Activated CD4-positive, alpha-beta T cell treated with anti-CD3 and anti-CD28 coated beads, Interleukin-2, amount 10 ng/mL, durations not matched to agents 24 days and 14 days (primary cell): ENCODE measurements around the gene SPON1. TPM values are rescaled to one million over a fixed set of nuclear protein-coding genes. Genes with fewer than 3 reads are reported as not detected.
A peak's percentile ranks its signal among the peaks of the same experiment; 100 is the strongest.
"Not testable (repeated sequence)": the region's sequence is repeated elsewhere in the genome, so short reads cannot be mapped to it uniquely, and the experiment has no call there.

ENCODE experiments used
- DNase-seq: peaks from one replicate; pipeline ENCODE4 v3.0.0; 2022
- H3K27ac Mint-ChIP-seq: one replicate; pipeline ENCODE4 v1.8.0; 2022; ENCODE audit warnings: mild to moderate bottlenecking, mixed read lengths
- H3K27me3 Mint-ChIP-seq: one replicate; pipeline ENCODE4 v1.8.0; 2022; ENCODE audit warnings: mixed read lengths
- H3K36me3 Mint-ChIP-seq: one replicate; pipeline ENCODE4 v1.8.0; 2022; ENCODE audit warnings: low read depth, mild to moderate bottlenecking, mixed read lengths
- H3K4me1 Mint-ChIP-seq: one replicate; pipeline ENCODE4 v1.8.0; 2021; ENCODE audit warnings: mixed read lengths
- H3K4me3 Mint-ChIP-seq: one replicate; pipeline ENCODE4 v1.8.0; 2022; ENCODE audit warnings: mild to moderate bottlenecking, moderate library complexity, mixed read lengths
- H3K9me3 Mint-ChIP-seq: one replicate; pipeline ENCODE4 v1.8.0; 2021; ENCODE audit warnings: mixed read lengths
- intact Hi-C: fragments of 100-400 bp; cut with micrococcal nuclease; formaldehyde crosslinking; loops from one replicate; pipeline ENCODE4 v1.15.1; 2023
- total RNA-seq: library from RNA; stranded (reverse); gene quantifications from 2 replicates; pipeline ENCODE4 v1.2.3, GENCODE V29; 2022

The SPON1 gene
- total RNA-seq, 1 donor from 2014 or later = 0.42 TPM

GRCh38 chr11:13972944-13973343, 10.4 kb downstream of the SPON1 start:
- Mint-ChIP-seq H3K27me3 (peaks cover 12% of the 10 kb centered on the region), H3K4me1 (peaks cover 21% of the 10 kb centered on the region), H3K4me3 (no peak overlapping the region), H3K9me3 (no peaks in the 10 kb centered on the region), H3K27ac (peak overlapping the region; percentile 60), H3K36me3 (no peaks in the 10 kb centered on the region)
- DNase-seq = no peak
- intact Hi-C loops = no loop called here

GRCh38 chr11:13974631-13975030, 12.1 kb downstream of the SPON1 start:
- no peak for DNase-seq
- no peak overlapping the region for H3K4me3 Mint-ChIP-seq
- no peaks in the 10 kb centered on the region for H3K9me3 Mint-ChIP-seq
- peaks cover 11% of the 10 kb centered on the region for H3K27me3 Mint-ChIP-seq
- intact Hi-C loops = no loop called here
- no peaks in the 10 kb centered on the region for H3K36me3 Mint-ChIP-seq
- H3K4me1 Mint-ChIP-seq = peaks cover 15% of the 10 kb centered on the region
- no peak overlapping the region for H3K27ac Mint-ChIP-seq

- Mint-ChIP-seq H3K36me3 (no peaks in the 10 kb centered on the region), H3K27me3 (peaks cover 8% of the 10 kb centered on the region), H3K9me3 (peaks cover 5% of the 10 kb centered on the region), H3K27ac (no peak overlapping the region), H3K4me3 (no peak overlapping the region), H3K4me1 (no peaks in the 10 kb centered on the region)
- DNase-seq = no peak
- intact Hi-C loops = no loop called here
Measured at GRCh38 chr11:13983081-13983751, 20.7 kb downstream of the SPON1 start.

- intact Hi-C loops = no loop called here
- Mint-ChIP-seq H3K27ac (no peak overlapping the region), H3K9me3 (peaks cover 5% of the 10 kb centered on the region), H3K27me3 (peaks cover 16% of the 10 kb centered on the region), H3K4me1 (no peaks in the 10 kb centered on the region), H3K36me3 (no peaks in the 10 kb centered on the region), H3K4me3 (no peak overlapping the region)
- no peak for DNase-seq
Measured at GRCh38 chr11:13984616-13985450, 22.3 kb downstream of the SPON1 start.

GRCh38 chr11:13986695-13987094, 24.2 kb downstream of the SPON1 start:
- H3K4me1 Mint-ChIP-seq, H3K27ac Mint-ChIP-seq, H3K36me3 Mint-ChIP-seq, H3K4me3 Mint-ChIP-seq, intact Hi-C loops, H3K9me3 Mint-ChIP-seq, DNase-seq: not testable (repeated sequence)
- H3K27me3 Mint-ChIP-seq = peaks cover 23% of the 10 kb centered on the region

- DNase-seq, H3K36me3 Mint-ChIP-seq, intact Hi-C loops, H3K27ac Mint-ChIP-seq, H3K4me3 Mint-ChIP-seq, H3K9me3 Mint-ChIP-seq, H3K4me1 Mint-ChIP-seq: not testable (repeated sequence)
- H3K27me3 Mint-ChIP-seq = peaks cover 27% of the 10 kb centered on the region
Measured at GRCh38 chr11:13992158-13992856, 29.8 kb downstream of the SPON1 start.

- intact Hi-C loops = no loop called here
- Mint-ChIP-seq H3K27ac (no peak overlapping the region), H3K4me1 (no peaks in the 10 kb centered on the region), H3K4me3 (no peak overlapping the region), H3K36me3 (no peaks in the 10 kb centered on the region), H3K9me3 (no peaks in the 10 kb centered on the region), H3K27me3 (peaks cover 22% of the 10 kb centered on the region)
- DNase-seq = no peak
Measured at GRCh38 chr11:13993096-13993765, 30.7 kb downstream of the SPON1 start.

GRCh38 chr11:13997881-13998280, 35.4 kb downstream of the SPON1 start:
- H3K27ac Mint-ChIP-seq = no peak overlapping the region
- intact Hi-C loops = no loop called here

GRCh38 chr11:13999704-14000103, 37.2 kb downstream of the SPON1 start:
- H3K4me3 Mint-ChIP-seq = no peak overlapping the region
- DNase-seq = no peak
- H3K4me1 Mint-ChIP-seq = no peaks in the 10 kb centered on the region
- H3K27me3 Mint-ChIP-seq = peaks cover 6% of the 10 kb centered on the region
- no peak overlapping the region for H3K27ac Mint-ChIP-seq
- H3K9me3 Mint-ChIP-seq = no peaks in the 10 kb centered on the region
- H3K36me3 Mint-ChIP-seq = no peaks in the 10 kb centered on the region
- intact Hi-C loops = no loop called here

More at GRCh38 chr11:13997881-13998280, 35.4 kb downstream of the SPON1 start:
- Mint-ChIP-seq H3K36me3 (no peaks in the 10 kb centered on the region), H3K9me3 (no peaks in the 10 kb centered on the region), H3K4me3 (no peak overlapping the region), H3K4me1 (no peaks in the 10 kb centered on the region), H3K27me3 (peaks cover 11% of the 10 kb centered on the region)
- DNase-seq = no peak

- H3K4me1 Mint-ChIP-seq = no peaks in the 10 kb centered on the region
- peaks cover 8% of the 10 kb centered on the region for H3K27me3 Mint-ChIP-seq
- intact Hi-C loops = no loop called here
- H3K4me3 Mint-ChIP-seq = no peak overlapping the region
- no peak overlapping the region for H3K27ac Mint-ChIP-seq
- no peaks in the 10 kb centered on the region for H3K36me3 Mint-ChIP-seq
- H3K9me3 Mint-ChIP-seq = no peaks in the 10 kb centered on the region
- DNase-seq = no peak
Measured at GRCh38 chr11:14001597-14001996, 39.1 kb downstream of the SPON1 start.

GRCh38 chr11:14007566-14007965, 45.0 kb downstream of the SPON1 start:
- no peak for DNase-seq
- peaks cover 2% of the 10 kb centered on the region for H3K27me3 Mint-ChIP-seq
- H3K27ac Mint-ChIP-seq = no peak overlapping the region
- H3K36me3 Mint-ChIP-seq = no peaks in the 10 kb centered on the region
- no peaks in the 10 kb centered on the region for H3K4me1 Mint-ChIP-seq
- H3K9me3 Mint-ChIP-seq = no peaks in the 10 kb centered on the region
- intact Hi-C loops = no loop called here
- H3K4me3 Mint-ChIP-seq = no peak overlapping the region

- intact Hi-C loops = no loop called here
- no peak overlapping the region for H3K4me3 Mint-ChIP-seq
- H3K36me3 Mint-ChIP-seq = no peaks in the 10 kb centered on the region
- H3K27me3 Mint-ChIP-seq = peaks cover 2% of the 10 kb centered on the region
- no peaks in the 10 kb centered on the region for H3K4me1 Mint-ChIP-seq
- no peak overlapping the region for H3K27ac Mint-ChIP-seq
- DNase-seq = no peak
- H3K9me3 Mint-ChIP-seq = no peaks in the 10 kb centered on the region
Measured at GRCh38 chr11:14010665-14011064, 48.1 kb downstream of the SPON1 start.

- Mint-ChIP-seq H3K4me1 (no peaks in the 10 kb centered on the region), H3K27ac (no peak overlapping the region), H3K36me3 (no peaks in the 10 kb centered on the region), H3K9me3 (no peaks in the 10 kb centered on the region), H3K27me3 (peaks cover 2% of the 10 kb centered on the region), H3K4me3 (no peak overlapping the region)
- DNase-seq = no peak
- intact Hi-C loops = no loop called here
Measured at GRCh38 chr11:14012846-14013245, 50.3 kb downstream of the SPON1 start.

GRCh38 chr11:14015711-14016110, 53.2 kb downstream of the SPON1 start:
- no peak for DNase-seq
- no peaks in the 10 kb centered on the region for H3K4me1 Mint-ChIP-seq
- H3K27ac Mint-ChIP-seq = no peak overlapping the region
- no peaks in the 10 kb centered on the region for H3K9me3 Mint-ChIP-seq
- no peak overlapping the region for H3K4me3 Mint-ChIP-seq
- H3K36me3 Mint-ChIP-seq = no peaks in the 10 kb centered on the region
- peaks cover 9% of the 10 kb centered on the region for H3K27me3 Mint-ChIP-seq
- intact Hi-C loops = no loop called here
